GM12872 (cell line): ENCODE data around the gene CEP95.

Source experiments
- TF ChIP-seq, protein P1 (sequence below): IDR thresholded peaks from 3 replicates; pipeline ENCODE4 v1.5.1; 2011; ENCODE audit warnings: low read depth, mild to moderate bottlenecking, low read length, moderate library complexity; ENCODE audit not compliant: insufficient read depth

Gene CEP95, protein sequence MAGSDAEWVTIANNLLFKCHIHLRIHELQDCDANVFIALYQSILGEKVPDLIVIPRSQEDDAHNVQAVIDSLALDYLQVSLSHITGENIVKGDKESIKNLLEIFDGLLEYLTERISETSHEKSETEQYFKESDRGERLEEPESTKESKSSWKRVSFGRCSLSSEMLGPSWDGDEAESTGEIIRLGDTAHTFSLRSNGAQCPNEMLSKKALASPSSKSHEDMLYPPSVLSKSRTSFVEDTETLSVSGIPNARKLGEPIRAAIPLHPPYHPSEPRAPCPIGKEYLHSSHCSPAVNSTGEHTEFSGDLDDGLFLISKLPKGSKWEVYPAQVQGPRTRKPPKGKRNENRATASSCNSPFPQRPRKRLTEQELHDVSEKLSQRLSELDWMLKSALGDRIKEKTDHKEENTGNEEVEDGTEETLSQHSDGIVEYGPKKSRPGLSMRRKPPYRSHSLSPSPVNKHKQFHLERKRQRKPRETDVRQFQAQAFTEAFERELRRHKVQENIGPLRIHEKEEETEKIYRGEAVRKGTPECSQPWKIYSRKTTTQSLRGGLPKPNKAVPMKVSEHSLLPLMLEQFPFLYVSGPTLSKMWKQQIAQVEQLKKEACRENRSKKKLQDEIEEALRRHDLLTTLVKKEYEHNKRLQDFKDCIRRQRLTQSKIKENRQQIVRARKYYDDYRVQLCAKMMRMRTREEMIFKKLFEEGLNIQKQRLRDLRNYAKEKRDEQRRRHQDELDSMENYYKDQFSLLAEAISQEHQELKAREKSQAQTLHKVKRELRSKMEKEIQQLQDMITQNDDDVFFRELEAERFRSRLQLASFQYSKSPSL

DNA sequence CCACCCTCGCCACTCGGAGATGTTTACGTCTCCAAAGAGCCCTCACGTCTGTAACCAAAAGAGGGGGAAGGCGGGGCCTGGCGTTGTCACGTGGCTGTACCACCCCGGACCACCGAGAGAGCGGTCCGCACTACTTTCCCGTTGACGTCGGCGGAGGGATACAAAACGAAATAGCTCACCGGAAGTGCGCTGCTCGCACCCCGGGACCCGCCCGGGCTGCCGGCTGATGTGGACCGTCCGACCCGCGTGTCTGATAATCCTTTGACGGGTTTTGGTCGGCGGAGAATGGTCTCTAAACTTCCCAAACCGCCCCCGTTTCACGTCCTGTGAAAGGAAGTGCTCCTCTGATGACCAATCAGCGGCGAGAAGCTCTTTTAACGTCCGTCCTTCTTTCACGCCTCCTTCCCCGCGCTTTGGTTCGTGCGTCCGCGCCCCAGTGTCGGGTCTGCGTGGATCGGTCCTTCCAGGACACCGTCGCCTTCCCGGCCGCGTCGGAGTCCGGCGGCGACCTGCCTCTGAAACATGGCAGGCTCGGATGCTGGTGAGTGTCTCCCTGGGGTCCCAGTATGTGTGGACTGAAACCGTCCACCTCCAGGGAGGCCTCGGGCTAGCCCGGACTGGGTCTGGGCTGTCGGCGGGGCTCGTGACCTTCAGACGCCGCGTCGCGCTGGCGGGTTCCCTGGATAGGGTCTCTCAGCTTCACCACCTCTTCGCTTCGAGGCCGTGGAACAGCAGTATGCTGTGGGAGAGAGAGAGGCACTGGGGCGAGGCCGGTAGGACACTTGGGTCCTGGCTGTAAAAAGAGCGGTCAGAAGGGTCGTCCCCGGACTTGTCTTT is at the start of gene CEP95:
TSS of gene CEP95 (plus strand) at position 402 of the 837 bp plus-strand sequence. CDS start at position 523, 121 bp downstream.
- TF ChIP-seq, protein P1, sequence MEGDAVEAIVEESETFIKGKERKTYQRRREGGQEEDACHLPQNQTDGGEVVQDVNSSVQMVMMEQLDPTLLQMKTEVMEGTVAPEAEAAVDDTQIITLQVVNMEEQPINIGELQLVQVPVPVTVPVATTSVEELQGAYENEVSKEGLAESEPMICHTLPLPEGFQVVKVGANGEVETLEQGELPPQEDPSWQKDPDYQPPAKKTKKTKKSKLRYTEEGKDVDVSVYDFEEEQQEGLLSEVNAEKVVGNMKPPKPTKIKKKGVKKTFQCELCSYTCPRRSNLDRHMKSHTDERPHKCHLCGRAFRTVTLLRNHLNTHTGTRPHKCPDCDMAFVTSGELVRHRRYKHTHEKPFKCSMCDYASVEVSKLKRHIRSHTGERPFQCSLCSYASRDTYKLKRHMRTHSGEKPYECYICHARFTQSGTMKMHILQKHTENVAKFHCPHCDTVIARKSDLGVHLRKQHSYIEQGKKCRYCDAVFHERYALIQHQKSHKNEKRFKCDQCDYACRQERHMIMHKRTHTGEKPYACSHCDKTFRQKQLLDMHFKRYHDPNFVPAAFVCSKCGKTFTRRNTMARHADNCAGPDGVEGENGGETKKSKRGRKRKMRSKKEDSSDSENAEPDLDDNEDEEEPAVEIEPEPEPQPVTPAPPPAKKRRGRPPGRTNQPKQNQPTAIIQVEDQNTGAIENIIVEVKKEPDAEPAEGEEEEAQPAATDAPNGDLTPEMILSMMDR, result no peak

DNA sequence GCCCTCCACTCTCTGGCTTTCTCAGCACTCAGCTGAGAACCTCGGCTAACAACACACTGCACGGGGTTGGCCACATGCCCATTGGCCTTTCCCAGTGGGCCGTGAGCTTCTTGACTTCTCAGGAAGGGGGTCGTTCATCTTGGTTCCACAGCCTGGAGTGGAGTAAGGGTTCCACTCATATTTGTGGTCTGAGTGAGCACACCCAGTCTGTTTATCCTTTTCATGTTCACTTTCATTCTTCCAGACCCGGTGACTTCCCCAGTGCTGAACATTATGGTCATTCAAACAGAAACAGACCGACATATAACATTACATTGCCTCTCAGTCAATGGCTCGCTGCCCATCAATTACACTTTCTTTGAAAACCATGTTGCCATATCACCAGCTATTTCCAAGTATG is 49.6 kb upstream of the CEP95 start:
- TF ChIP-seq, protein P1, result no peak

DNA sequence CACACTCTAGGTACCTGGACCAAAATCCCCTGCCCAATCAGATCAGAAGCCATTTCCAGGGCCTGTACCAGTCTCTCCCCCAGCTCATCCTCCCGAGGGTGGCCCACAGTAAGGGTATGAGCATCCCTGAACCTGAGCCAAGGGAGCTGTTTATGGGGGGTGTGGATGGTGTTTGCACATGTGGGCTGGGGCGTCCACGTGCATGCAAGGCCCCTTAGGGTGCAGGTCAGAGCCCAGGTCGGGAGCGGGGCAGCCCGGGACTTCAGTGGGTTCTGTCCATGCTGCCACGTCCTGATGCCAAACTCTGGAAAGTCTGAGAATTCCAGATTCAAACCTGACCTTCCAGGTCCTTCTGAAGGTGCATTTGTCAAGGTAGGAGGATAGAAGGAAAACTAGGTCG is 48.0 kb upstream of the CEP95 start:
- TF ChIP-seq, protein P1, result no peak

DNA sequence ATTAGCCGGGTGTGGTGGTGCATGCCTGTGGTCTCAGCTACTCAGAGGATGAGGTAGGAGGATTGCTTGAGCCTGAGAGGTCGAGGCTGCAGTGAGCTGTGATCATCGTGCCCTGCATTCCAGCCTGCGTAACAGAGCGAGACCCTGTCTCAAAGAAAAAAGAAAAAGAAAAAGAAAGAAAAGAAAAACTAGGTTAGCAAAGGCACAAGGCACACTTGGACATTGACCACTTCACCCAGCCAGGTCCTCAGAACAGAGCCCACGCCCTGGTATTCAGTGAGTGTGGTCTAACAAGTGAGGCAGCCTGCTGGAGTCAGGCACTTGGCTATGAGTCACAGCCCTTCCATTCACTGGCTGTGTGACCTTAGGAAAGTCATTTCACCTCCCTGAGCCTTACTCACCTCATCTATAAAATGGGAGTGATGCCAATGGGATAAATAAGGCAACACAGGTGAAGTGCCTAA is 47.5 kb upstream of the CEP95 start:
- TF ChIP-seq, protein P1, result no peak

DNA sequence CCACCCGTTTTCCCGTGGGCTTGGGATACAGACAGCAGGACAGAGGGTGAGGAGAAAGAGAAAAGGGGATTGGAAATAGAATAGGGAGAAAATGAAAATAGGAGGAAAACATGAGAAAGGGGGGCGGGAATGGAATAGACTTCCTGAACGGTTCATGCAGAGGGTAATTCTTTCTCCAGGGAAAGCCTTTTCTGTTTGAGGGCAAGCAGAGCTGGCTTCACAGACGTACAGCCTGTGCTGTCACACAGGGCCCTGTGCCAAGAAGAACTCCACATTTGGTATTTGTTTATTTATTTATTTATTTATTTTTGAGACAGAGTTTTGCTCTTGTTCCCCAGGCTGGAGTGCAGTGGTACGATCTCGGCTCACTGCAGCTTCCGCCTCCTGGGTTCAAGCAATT is 45.8 kb upstream of the CEP95 start:
- TF ChIP-seq, protein P1, result no peak

DNA sequence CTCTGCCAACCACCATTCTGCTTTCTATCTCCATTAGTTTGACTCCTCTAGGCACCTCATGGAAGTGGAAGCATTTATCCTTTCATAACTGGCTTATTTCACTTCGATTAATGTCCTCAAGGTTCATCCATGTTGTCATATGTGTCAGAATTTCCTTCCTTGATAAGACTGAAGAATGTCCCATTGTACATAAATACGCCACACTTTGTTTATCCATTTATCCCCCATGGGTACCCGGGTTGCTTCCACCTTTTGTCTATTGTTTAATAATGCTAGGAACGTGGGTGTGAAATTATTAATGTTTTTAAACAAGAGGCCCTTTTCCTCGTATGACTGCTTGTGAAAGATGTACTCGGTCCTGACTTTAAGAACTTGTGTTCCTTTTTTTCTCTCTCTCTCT is 45.0 kb upstream of the CEP95 start:
- TF ChIP-seq, protein P1, result no peak
